Measurements from ENCODE around the gene STOML2. TPM values are rescaled to one million over a fixed set of nuclear protein-coding genes. Genes with fewer than 3 reads are reported as not detected.
A peak's percentile ranks its signal among the peaks of the same experiment; 100 is the strongest.

Gene STOML2
- total and polyA plus RNA-seq, 4 experiments from 2014 or later: 42.9 to 140 (median 68.9) TPM

GRCh38 chr9:35103660-35104191, 795 bp upstream of the STOML2 start:
- peaks cover 0 to 3% (median 0%) of the 10 kb centered on the region in 8 donors for H3K9me3 Mint-ChIP-seq
- POLR2A ChIA-PET (ENCODE audit: partially characterized antibody): interaction anchor here (0.8 to 5.5 kb wide), 12 partner anchors 8 to 502 kb away, joined by 3 to 51 read pairs (median 8); partner anchors contain the start of genes ATOSB, DNAJB5, FANCG and TESK1
- CTCF ChIA-PET (ENCODE audit: partially characterized antibody): interaction anchor here (0.7 to 2.5 kb wide), 10 partner anchors 8 to 204 kb away, joined by 3 to 10 read pairs (median 5); partner anchors contain the start of genes ATOSB and FANCG
- no peaks in the 10 kb centered on the region for H3K27me3 ChIP-seq (ENCODE audit: insufficient read depth, low read length)
- peak overlapping the region in 1 of 2 donors; percentile 83 for H3K4me3 ChIP-seq (ENCODE audit: low read length in 2 of 2)
- H3K4me3 Mint-ChIP-seq: peak overlapping the region; percentile 90 to 98 (median 94)
- H3K36me3 ChIP-seq (ENCODE audit: insufficient read depth, low read length): peaks cover 30% of the 10 kb centered on the region
- H3K27ac Mint-ChIP-seq: peak overlapping the region; percentile 97 to 100 (median 99)
- H3K36me3 Mint-ChIP-seq: peaks cover 29 to 38% of the 10 kb centered on the region in 2 donors
- peaks cover 23% of the 10 kb centered on the region for H3K4me1 ChIP-seq (ENCODE audit: insufficient read depth, low read length)
- no peaks in the 10 kb centered on the region for H3K9me3 ChIP-seq (ENCODE audit: control insufficient read depth in 1 of 2, low read length in 2 of 2)
- H3K27ac ChIP-seq (ENCODE audit: low read depth, low read length): peak overlapping the region; percentile 95
- H3K27me3 Mint-ChIP-seq: no peaks in the 10 kb centered on the region
- H3K4me1 Mint-ChIP-seq: peaks cover 19 to 46% (median 30%) of the 10 kb centered on the region in 4 donors
- no peak for DNase-seq
- intact Hi-C loops (cut with micrococcal nuclease): loop anchor here (1.0 kb wide), 5 partner anchors 8 to 501 kb away; partner anchors contain the start of gene VCP

GRCh38 chr9:35102465-35102768, 514 bp downstream of the STOML2 start:
- no peak for DNase-seq
- Mint-ChIP-seq H3K27me3 (no peaks in the 10 kb centered on the region), H3K4me3 (peak overlapping the region; percentile 90 to 98 (median 94)), H3K27ac (peak overlapping the region; percentile 91 to 100 (median 99)), H3K36me3 (peaks cover 29 to 42% of the 10 kb centered on the region in 2 donors), H3K9me3 (peaks cover 0 to 3% (median 0%) of the 10 kb centered on the region in 8 donors), H3K4me1 (peaks cover 24 to 50% (median 35%) of the 10 kb centered on the region in 4 donors)
- Histone ChIP-seq H3K27ac (ENCODE audit: low read depth, low read length) (peak overlapping the region; percentile 95), H3K9me3 (ENCODE audit: control insufficient read depth in 1 of 2, low read length in 2 of 2) (no peaks in the 10 kb centered on the region), H3K27me3 (ENCODE audit: insufficient read depth, low read length) (no peaks in the 10 kb centered on the region), H3K36me3 (ENCODE audit: insufficient read depth, low read length) (peaks cover 23% of the 10 kb centered on the region), H3K4me1 (ENCODE audit: insufficient read depth, low read length) (peaks cover 23% of the 10 kb centered on the region), H3K4me3 (ENCODE audit: low read length in 2 of 2) (peak overlapping the region; percentile 83 to 96)
- CTCF ChIA-PET (ENCODE audit: partially characterized antibody): interaction anchor here (0.9 to 2.5 kb wide), 7 partner anchors 9 to 514 kb away, joined by 3 to 10 read pairs (median 4); partner anchors contain the start of gene FANCG
- intact Hi-C loops (cut with micrococcal nuclease): no loop called here
- POLR2A ChIA-PET (ENCODE audit: partially characterized antibody): interaction anchor here (1.1 to 5.5 kb wide), 10 partner anchors 9 to 504 kb away, joined by 3 to 51 read pairs (median 11); partner anchors contain the start of genes ATOSB, DNAJB5, FANCG and TESK1

- H3K9me3 Mint-ChIP-seq: no peaks in the 10 kb centered on the region
- peaks cover 26 to 47% of the 10 kb centered on the region in 2 donors for H3K36me3 Mint-ChIP-seq
- Histone ChIP-seq H3K27me3 (ENCODE audit: insufficient read depth, low read length) (no peaks in the 10 kb centered on the region), H3K9me3 (ENCODE audit: control insufficient read depth in 1 of 2, low read length in 2 of 2) (no peaks in the 10 kb centered on the region), H3K27ac (ENCODE audit: low read depth, low read length) (no peak overlapping the region), H3K4me3 (ENCODE audit: low read length in 2 of 2) (no peak overlapping the region), H3K4me1 (ENCODE audit: insufficient read depth, low read length) (peaks cover 28% of the 10 kb centered on the region), H3K36me3 (ENCODE audit: insufficient read depth, low read length) (peaks cover 17% of the 10 kb centered on the region)
- peak overlapping the region in 6 of 8 donors; percentile 7 to 72 (median 30) for H3K4me3 Mint-ChIP-seq
- ChIA-PET CTCF (ENCODE audit: partially characterized antibody) (interaction anchor here (1.0 to 7.8 kb wide), 6 partner anchors 17 to 198 kb away, joined by 3 to 111 read pairs (median 8); partner anchors contain the start of genes FANCG and VCP), POLR2A (ENCODE audit: partially characterized antibody) (interaction anchor here (1.0 to 7.8 kb wide), 4 partner anchors 17 to 198 kb away, joined by 3 to 102 read pairs (median 34); partner anchors contain the start of genes FANCG and VCP)
- peak overlapping the region in 3 of 7 donors; percentile 57 to 91 (median 67) for H3K27ac Mint-ChIP-seq
- H3K27me3 Mint-ChIP-seq: no peaks in the 10 kb centered on the region
- intact Hi-C loops (cut with micrococcal nuclease): loop anchor here (2.0 to 5.0 kb wide), 2 partner anchors 109 to 395 kb away; partner anchors contain the start of gene DNAJB5
- peaks cover 23 to 74% (median 44%) of the 10 kb centered on the region in 4 donors for H3K4me1 Mint-ChIP-seq
- no peak for DNase-seq
Observed at GRCh38 chr9:35097573-35097972, 5.4 kb downstream of the STOML2 start.

GRCh38 chr9:35096035-35096849, 6.7 kb downstream of the STOML2 start, which contains the start of gene PIGO:
Gene PIGO (minus strand): TSS chr9:35096591. CDS start chr9:35095565, 1,026 bp downstream.
- H3K27ac ChIP-seq (ENCODE audit: low read depth, low read length): peak within 1 kb of the TSS; percentile 92
- DNase-seq: peak; percentile 89 to 92 (median 92)
- CTCF ChIA-PET (ENCODE audit: partially characterized antibody): interaction anchor here (0.8 to 7.8 kb wide), 16 partner anchors 11 to 431 kb away, joined by 3 to 111 read pairs (median 4); partner anchors contain the start of genes FANCG and VCP
- H3K27me3 ChIP-seq (ENCODE audit: insufficient read depth, low read length): no peaks in the 10 kb centered on the region
- peak within 1 kb of the TSS; percentile 87 for H3K4me3 ChIP-seq (ENCODE audit: low read length in 2 of 2)
- H3K9me3 Mint-ChIP-seq: no peaks in the 10 kb centered on the region
- intact Hi-C loops (cut with micrococcal nuclease): loop anchor here (1.0 to 5.0 kb wide), 5 partner anchors 16 to 394 kb away; partner anchors contain the start of genes DNAJB5 and VCP
- peaks cover 30 to 54% of the 10 kb centered on the region in 2 donors for H3K36me3 Mint-ChIP-seq
- no peaks in the 10 kb centered on the region for H3K27me3 Mint-ChIP-seq
- H3K4me3 Mint-ChIP-seq: peak within 1 kb of the TSS; percentile 85 to 91 (median 86)
- peak within 1 kb of the TSS; percentile 91 to 99 (median 94) for H3K27ac Mint-ChIP-seq
- H3K9me3 ChIP-seq (ENCODE audit: control insufficient read depth in 1 of 2, low read length in 2 of 2): no peaks in the 10 kb centered on the region
- POLR2A ChIA-PET (ENCODE audit: partially characterized antibody): interaction anchor here (0.7 to 7.8 kb wide), 9 partner anchors 13 to 549 kb away, joined by 3 to 102 read pairs (median 7); partner anchors contain the start of genes ATOSB, FANCG and VCP
- H3K36me3 ChIP-seq (ENCODE audit: insufficient read depth, low read length): peaks cover 31% of the 10 kb centered on the region
- H3K4me1 Mint-ChIP-seq: peaks cover 17 to 60% (median 34%) of the 10 kb centered on the region in 4 donors
- peaks cover 15% of the 10 kb centered on the region for H3K4me1 ChIP-seq (ENCODE audit: insufficient read depth, low read length)

GRCh38 chr9:35091536-35091935, 11.4 kb downstream of the STOML2 start:
- ChIA-PET CTCF (ENCODE audit: partially characterized antibody) (interaction anchor here (0.9 to 7.8 kb wide), 6 partner anchors 10 to 193 kb away, joined by 3 to 111 read pairs (median 4); partner anchors contain the start of genes FANCG and VCP), POLR2A (ENCODE audit: partially characterized antibody) (interaction anchor here (1.3 to 7.8 kb wide), 2 partner anchors 11 to 20 kb away, joined by 3 to 102 read pairs; partner anchors contain the start of gene FANCG)
- peaks cover 41 to 73% of the 10 kb centered on the region in 2 donors for H3K36me3 Mint-ChIP-seq
- no peak overlapping the region for H3K27ac Mint-ChIP-seq
- DNase-seq: no peak
- H3K4me1 Mint-ChIP-seq: peaks cover 10 to 33% (median 18%) of the 10 kb centered on the region in 4 donors
- no peaks in the 10 kb centered on the region for H3K27me3 ChIP-seq (ENCODE audit: insufficient read depth, low read length)
- no peaks in the 10 kb centered on the region for H3K9me3 Mint-ChIP-seq
- H3K9me3 ChIP-seq (ENCODE audit: control insufficient read depth in 1 of 2, low read length in 2 of 2): no peaks in the 10 kb centered on the region
- intact Hi-C loops (cut with micrococcal nuclease): no loop called here
- peaks cover 11% of the 10 kb centered on the region for H3K4me1 ChIP-seq (ENCODE audit: insufficient read depth, low read length)
- peaks cover 47% of the 10 kb centered on the region for H3K36me3 ChIP-seq (ENCODE audit: insufficient read depth, low read length)
- H3K27ac ChIP-seq (ENCODE audit: low read depth, low read length): no peak overlapping the region
- H3K4me3 ChIP-seq (ENCODE audit: low read length in 2 of 2): no peak overlapping the region
- no peak overlapping the region for H3K4me3 Mint-ChIP-seq
- no peaks in the 10 kb centered on the region for H3K27me3 Mint-ChIP-seq

- Mint-ChIP-seq H3K27me3 (no peaks in the 10 kb centered on the region), H3K27ac (no peak overlapping the region), H3K4me1 (peaks cover under 1 to 14% (median 6%) of the 10 kb centered on the region in 4 donors), H3K9me3 (no peaks in the 10 kb centered on the region), H3K36me3 (peaks cover 34 to 66% of the 10 kb centered on the region in 2 donors), H3K4me3 (no peak overlapping the region)
- ChIA-PET POLR2A (ENCODE audit: partially characterized antibody) (no interaction called here), CTCF (ENCODE audit: partially characterized antibody) (no interaction called here)
- Histone ChIP-seq H3K9me3 (ENCODE audit: control insufficient read depth in 1 of 2, low read length in 2 of 2) (no peaks in the 10 kb centered on the region), H3K4me1 (ENCODE audit: insufficient read depth, low read length) (no peaks in the 10 kb centered on the region), H3K36me3 (ENCODE audit: insufficient read depth, low read length) (peaks cover 47% of the 10 kb centered on the region), H3K4me3 (ENCODE audit: low read length in 2 of 2) (no peak overlapping the region), H3K27me3 (ENCODE audit: insufficient read depth, low read length) (no peaks in the 10 kb centered on the region), H3K27ac (ENCODE audit: low read depth, low read length) (no peak overlapping the region)
- no peak for DNase-seq
- intact Hi-C loops (cut with micrococcal nuclease): no loop called here
Observed at GRCh38 chr9:35089434-35089833, 13.5 kb downstream of the STOML2 start.
